Measurements from ENCODE around the gene SLC6A17.
A peak's percentile ranks its signal among the peaks of the same experiment; 100 is the strongest.

Gene SLC6A17

GRCh38 chr1:110200666-110201065 lies 50.4 kb downstream of the SLC6A17 start:
- DNase-seq (ENCODE audit: extremely low read depth in 1 of 2, low read depth in 1 of 2), result no peak

- DNase-seq (ENCODE audit: extremely low read depth in 1 of 2, low read depth in 1 of 2), result no peak
Observed at GRCh38 chr1:110201157-110201825, 51.0 kb downstream of the SLC6A17 start.

GRCh38 chr1:110203021-110203661 lies 52.8 kb downstream of the SLC6A17 start:
- DNase-seq (ENCODE audit: extremely low read depth in 1 of 2, low read depth in 1 of 2), result peak in 1 of 2 donors; percentile 22

DNA sequence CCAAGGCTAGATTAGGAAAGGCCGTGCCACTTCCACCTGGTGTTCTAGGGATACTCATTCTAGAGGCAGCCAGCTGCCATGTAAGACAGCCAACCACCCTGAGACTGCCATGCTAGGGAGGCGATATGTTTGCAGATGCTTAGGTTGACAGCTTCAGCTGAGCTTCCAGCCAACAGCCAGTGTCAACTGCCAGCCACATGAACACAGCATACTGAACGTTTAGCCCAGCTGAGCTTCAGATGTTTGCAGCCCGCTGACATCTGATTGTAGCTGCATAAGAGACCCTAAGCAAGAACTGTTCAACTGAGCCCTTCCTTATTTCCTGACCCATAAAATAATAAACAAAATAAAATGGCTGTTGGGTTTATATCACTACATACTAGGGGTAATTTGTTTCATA lies 54.9 kb downstream of the SLC6A17 start:
- DNase-seq (ENCODE audit: extremely low read depth in 1 of 2, low read depth in 1 of 2), result no peak

DNA sequence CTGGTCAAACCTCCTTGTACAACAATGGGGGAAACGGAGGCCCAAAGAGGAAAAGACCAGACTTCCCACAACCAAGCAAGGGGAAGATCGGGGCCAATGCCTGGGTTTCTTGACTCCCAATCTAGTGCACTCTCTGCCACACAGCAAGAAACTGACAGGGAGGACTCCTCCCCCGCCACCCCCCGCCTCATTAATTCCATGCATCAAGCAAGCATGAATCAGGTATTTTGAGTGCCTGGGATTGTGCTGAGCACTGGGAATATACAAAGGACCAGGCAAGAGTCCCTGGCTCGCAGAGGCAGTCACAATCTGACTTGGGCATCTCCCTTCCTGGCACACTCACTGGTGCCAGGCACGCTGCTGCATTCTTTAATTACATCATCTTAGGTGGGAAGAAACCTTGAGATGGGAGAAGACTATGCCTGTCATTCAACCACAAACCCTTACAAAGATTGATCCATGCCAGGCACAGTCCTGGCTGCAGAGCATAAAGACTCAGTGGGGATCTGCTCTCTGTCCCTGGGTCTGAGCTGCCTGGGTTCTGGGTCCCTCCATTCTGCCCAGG lies 55.4 kb downstream of the SLC6A17 start:
- DNase-seq (ENCODE audit: extremely low read depth in 1 of 2, low read depth in 1 of 2), result no peak

DNA sequence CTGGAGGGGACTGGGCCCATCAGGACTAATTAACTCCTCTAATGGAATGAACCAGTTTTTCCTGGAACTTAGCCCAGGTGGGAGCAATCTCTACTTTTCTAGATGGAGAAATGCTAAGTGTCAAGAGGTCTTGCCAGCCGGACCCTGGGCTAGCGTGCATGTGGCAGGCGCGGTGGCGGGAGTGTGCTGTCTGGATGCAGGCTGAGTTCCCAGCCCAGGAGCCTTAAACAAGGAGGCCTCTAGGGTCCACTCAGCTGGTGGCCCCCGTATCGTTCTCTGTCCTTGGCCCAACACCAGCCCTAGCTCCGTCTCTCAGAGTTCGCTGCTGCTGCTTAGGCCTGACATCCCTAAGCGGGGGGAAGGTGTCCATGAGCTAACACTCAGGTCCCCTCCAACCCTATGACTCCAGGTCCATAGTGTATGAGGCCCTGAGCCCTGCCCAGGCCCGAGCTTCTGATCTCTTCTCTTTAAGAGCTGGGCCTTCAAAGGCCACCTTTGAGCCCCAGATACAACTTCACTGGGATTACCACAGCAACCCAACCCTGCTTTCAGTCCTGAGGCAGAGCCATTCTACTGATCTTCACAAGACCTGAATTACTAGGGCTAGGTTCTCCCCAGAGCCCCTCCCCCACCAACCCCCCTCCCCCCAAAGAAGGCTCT lies 56.1 kb downstream of the SLC6A17 start:
- no peak for DNase-seq (ENCODE audit: extremely low read depth in 1 of 2, low read depth in 1 of 2)

DNA sequence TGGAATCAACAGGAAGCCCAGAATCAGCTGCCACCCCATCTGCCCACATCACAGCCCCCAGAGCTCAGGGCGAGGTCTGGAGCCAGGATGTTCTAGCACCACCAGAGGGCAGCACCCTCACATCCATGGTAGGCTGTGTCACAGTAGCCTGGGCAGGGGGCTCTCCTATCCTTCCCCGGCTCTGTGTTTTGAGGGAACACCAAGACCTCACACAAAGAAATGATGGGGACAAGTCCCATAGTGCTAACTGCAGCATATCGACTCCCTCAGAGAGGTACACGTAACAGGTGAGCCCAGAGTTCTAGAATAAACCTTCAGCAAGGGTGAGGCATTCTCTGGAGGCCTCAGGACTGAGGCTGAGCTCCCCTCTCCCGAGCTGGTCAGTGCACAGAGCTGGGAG lies 57.5 kb downstream of the SLC6A17 start:
- peak; percentile 49 to 70 for DNase-seq (ENCODE audit: extremely low read depth in 1 of 2, low read depth in 1 of 2)

GRCh38 chr1:110208916-110209645 lies 58.8 kb downstream of the SLC6A17 start:
- no peak for DNase-seq (ENCODE audit: extremely low read depth in 1 of 2, low read depth in 1 of 2)

DNA sequence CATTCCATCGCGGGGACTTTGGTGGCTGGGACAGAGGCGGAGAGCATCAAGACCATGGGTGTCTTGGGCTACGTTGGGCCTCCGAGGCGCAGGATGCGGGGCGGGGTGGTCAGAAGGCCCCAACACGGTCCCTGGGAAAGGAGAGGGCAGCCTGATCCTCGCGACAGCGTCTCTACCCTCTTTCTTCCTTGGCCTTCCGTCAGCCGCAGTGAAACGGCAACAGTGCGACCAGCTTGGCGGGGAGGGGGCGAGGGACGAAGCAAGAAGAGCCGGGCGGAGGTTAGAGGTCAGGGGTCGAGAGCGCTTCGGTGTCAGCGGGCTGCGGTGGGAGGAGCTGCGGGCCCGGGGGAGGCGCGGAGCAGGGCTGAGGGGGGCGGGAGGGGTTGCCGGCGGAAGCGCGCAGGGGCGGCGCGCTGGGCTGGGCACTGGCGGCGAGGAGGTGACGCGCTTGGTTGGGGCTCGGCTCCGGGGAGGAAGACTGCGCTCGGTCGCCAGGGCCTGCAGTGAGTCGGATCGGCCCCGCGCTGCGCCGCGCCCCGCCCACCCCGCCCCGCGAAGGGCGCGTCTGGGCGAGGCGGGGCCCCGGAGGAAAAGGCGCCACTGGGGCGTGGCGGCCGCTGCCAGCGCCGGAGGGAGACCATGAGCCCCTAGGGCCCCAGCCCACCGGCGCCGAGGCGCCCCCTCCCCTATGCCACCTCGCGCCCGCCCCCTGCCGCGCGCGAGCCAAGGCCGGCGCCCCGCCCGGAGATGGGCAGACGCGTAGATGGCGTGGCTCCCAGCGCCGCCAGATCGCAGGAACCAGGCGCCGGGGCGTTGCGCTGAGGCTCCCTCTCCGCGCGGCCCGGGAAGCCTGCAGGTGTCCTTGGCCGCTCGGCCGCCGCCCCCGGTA lies 59.7 kb downstream of the SLC6A17 start, which contains the start of gene KCNC4:
TSS of gene KCNC4 (plus strand) at position 600 of the 889 bp plus-strand sequence. CDS start 1,186 bp downstream, outside the sequence.
- DNase-seq (ENCODE audit: extremely low read depth in 1 of 2, low read depth in 1 of 2), result peak; percentile 81 to 88

GRCh38 chr1:110210604-110211495 lies 60.6 kb downstream of the SLC6A17 start:
- peak in 1 of 2 donors; percentile 29 for DNase-seq (ENCODE audit: extremely low read depth in 1 of 2, low read depth in 1 of 2)

DNA sequence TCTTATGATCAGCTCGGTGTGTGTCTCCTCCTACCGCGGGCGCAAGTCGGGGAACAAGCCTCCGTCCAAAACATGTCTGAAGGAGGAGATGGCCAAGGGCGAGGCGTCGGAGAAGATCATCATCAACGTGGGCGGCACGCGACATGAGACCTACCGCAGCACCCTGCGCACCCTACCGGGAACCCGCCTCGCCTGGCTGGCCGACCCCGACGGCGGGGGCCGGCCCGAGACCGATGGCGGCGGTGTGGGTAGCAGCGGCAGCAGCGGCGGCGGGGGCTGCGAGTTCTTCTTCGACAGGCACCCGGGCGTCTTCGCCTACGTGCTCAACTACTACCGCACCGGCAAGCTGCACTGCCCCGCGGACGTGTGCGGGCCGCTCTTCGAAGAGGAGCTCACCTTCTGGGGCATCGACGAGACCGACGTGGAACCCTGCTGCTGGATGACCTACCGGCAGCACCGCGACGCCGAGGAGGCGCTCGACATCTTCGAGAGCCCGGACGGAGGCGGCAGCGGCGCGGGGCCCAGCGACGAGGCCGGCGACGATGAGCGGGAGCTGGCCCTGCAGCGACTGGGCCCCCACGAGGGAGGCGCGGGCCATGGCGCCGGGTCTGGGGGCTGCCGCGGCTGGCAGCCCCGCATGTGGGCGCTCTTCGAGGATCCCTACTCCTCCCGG lies 61.3 kb downstream of the SLC6A17 start:
- DNase-seq (ENCODE audit: extremely low read depth in 1 of 2, low read depth in 1 of 2), result peak in 1 of 2 donors; percentile 11

DNA sequence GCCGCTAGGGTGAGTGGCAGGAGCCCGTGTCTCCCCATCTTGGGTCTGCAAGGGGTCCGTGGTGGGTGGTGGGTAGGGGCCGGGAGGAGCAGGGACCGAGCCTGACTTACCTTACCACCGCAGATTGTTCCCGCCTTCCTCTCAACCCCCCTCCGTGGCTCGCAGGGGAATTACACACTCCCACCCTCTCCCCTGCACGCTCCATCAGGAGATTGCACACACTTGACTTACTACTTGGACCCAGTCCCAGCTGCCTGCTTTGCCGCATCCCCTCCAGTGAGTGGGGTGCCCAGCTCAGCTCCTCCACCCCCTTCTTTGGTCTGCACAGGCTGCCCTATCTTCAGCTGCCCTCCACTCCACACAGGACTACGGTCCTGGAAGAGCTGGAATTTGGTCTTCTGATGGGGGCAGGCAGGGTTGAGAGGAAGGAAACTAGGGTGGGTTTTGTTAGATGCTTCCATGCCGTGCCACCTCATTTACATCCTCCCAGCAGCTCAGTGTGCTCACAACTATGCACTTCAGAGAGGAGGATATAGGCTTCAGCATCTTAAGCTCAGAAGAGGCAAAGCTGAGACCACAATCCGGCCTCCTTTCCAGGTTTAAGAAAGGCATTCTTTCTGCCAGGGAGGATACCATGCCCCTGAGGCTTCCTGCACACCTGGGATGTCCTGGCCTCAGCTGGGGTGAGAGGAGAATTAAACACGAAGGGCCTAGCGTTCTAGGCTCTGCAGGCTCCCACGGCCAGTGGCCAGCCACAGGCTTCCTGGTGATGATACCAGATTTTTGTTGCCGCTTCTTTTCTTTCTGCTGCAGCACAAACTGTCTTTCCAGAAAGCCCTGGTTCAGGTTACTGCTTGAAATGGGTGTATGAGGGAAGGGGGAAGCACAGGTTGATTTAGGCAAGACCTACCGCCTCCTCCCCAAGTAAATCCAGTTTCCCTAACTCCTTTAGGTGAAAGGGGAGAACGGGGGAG lies 62.2 kb downstream of the SLC6A17 start:
- DNase-seq (ENCODE audit: extremely low read depth in 1 of 2, low read depth in 1 of 2), result no peak

DNA sequence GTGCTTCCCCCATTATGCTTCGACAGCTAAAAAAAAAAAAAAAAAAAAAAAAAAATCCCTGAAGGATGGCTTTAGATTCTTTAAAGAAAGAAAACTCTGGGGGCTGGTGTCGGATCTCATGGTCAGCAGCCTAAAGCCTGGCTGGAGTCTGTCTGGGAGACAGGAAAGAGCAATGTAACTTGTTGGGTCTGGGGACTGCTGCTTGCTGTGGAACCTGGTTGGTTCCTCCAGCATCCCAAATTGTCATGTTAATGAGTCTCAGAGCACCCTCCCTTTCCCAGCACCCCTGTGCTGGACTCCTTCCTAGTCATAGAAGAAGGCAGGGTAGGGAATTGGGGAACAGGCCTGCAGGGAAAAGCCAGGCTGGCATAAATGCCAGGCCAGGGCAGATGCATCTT lies 62.8 kb downstream of the SLC6A17 start:
- no peak for DNase-seq (ENCODE audit: extremely low read depth in 1 of 2, low read depth in 1 of 2)

DNA sequence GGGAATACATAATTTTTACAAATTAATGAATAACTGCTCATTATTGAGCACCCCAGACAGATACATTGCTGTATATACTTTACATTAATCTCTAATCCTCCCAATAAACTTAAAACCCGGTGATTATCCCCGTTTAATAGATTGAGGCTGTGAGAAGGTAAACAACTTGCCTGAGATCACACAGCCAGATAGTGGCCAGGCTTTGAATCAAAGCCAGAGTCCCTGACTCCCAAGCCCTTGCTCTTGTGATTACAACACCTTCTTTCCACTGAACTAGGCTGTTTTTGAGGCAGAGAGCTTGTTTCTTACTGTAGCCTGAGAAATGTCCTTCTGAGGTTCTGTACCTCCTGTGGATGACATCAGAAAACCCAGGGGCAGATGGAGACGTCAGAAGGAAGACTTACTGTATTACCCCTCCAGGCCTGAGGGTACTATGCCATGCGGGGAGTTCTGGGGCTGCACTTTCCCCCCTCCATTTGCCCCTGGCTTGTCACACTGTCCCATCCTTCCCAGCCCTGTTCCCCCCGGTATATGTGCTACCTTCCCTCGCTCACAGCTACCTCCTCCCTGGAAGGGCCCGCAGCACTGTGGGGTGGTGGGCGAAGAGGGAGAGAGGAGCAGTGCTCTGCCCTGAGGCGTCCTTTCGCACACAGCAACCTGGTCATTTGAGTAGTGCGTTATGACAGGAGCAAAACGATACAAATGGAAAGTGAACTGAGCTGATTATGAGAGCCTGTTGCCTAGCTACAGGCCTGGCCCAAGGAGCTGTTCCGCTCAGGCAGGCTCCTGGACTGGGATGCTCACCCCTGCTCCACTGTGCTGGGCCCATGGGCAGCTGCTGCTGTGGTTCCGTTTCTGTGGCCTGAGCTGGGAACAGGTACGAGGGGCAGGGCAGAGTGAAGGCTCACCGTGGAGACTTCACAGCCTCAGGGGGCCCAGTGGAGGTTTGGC lies 64.4 kb downstream of the SLC6A17 start:
- DNase-seq (ENCODE audit: extremely low read depth in 1 of 2, low read depth in 1 of 2), result no peak

DNA sequence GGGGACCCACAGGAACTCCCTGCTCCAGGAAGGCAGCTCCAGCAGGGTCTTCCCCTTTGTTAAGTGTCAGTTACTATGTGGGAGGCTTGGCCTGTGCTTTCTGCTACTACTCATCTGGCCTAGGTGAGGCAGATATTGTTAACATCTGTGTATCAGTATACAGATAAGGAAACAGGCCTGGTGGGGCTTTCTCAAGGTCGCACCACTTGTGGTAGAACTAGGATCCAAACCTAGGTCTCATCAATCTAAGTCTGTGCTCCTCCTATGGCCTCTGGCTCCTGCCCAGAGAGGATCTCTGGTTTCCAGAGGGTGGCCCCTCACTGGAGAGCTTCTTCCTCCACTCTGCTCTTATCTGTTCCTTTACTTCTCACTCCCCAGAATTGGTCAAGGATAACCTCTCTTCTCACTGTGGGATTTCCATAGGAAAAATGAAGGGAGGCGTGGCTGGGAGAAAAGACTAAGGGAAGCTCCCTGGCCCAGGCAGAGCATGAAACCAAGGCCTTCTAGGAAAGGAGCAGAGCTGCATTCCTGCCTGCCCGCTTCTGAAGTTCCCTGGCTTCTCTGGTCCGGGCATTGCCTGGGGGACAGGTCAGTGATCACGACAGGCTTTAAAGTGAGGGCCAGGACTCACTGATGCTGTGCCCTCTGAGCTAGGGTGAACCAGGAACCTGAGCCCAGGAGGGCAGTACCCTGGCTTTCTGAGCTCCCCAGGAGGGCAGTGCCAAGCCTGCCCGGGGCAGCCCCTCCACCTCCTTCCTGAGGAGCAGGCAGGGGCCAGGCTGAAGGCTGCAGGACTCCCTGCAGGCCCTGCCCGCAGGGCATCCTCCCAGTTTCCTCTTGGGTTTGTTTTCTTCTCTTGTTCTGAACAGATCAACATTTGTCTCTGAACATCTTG lies 65.6 kb downstream of the SLC6A17 start:
- no peak for DNase-seq (ENCODE audit: extremely low read depth in 1 of 2, low read depth in 1 of 2)
